Keratinocyte (primary cell): ENCODE measurements around the gene UBE2QL1. TPM values are rescaled to one million over a fixed set of nuclear protein-coding genes. Genes with fewer than 3 reads are reported as not detected.

ENCODE experiments used
- DNase-seq: peaks from one replicate; pipeline ENCODE4 v3.0.0-alpha.2; 2011; ENCODE audit warnings: low read depth, missing footprints, low spot score
- FAIRE-seq: peaks from 2 replicates; lab custom pipeline; 2011; peaks lifted over from hg19 to GRCh38; lab: Jason Lieb, UNC
- H2AFZ ChIP-seq: 2 replicates; pipeline ENCODE4 v1.6.0; 2012; ENCODE audit warnings: low read length, control low read depth, inconsistent platforms; ENCODE audit not compliant: control insufficient read depth
- H3K27ac ChIP-seq: 2 replicates; pipeline ENCODE4 v1.5.1; 2011; ENCODE audit warnings: low read length; ENCODE audit not compliant: control insufficient read depth, insufficient read depth
- H3K27me3 ChIP-seq: 3 replicates; pipeline ENCODE4 v1.6.0; 2011; ENCODE audit warnings: low read length; ENCODE audit not compliant: control insufficient read depth, insufficient read depth; ENCODE audit errors: extremely low read depth
- H3K36me3 ChIP-seq, 2 experiments: 2 replicates in 1 of 2; 3 replicates in 1 of 2; pipeline ENCODE4 v1.5.1; 2011; ENCODE audit warnings: low read length in 2 of 2, mild to moderate bottlenecking in 1 of 2; ENCODE audit not compliant: control insufficient read depth in 2 of 2, insufficient read depth in 2 of 2; ENCODE audit errors: extremely low read depth in 1 of 2
- H3K4me1 ChIP-seq: 3 replicates; pipeline ENCODE4 v1.5.1; 2011; ENCODE audit warnings: low read length; ENCODE audit not compliant: control insufficient read depth, insufficient read depth; ENCODE audit errors: extremely low read depth
- H3K4me2 ChIP-seq: 3 replicates; pipeline ENCODE4 v1.6.0; 2011; ENCODE audit warnings: low read depth, low read length; ENCODE audit not compliant: control insufficient read depth, insufficient read depth; ENCODE audit errors: extremely low read depth
- H3K4me3 ChIP-seq, 3 experiments: fragments of 200-600 bp in 1 of 3; sonication (generic) in 1 of 3; 2 replicates in 2 of 3; 3 replicates in 1 of 3; pipeline ENCODE4 v1.5.1; 2011 to 2016; ENCODE audit warnings: low read length in 3 of 3, mild to moderate bottlenecking in 3 of 3, control low read depth in 2 of 3, inconsistent platforms in 1 of 3, low read depth in 1 of 3, mixed read lengths in 1 of 3, mixed run types in 1 of 3, moderate library complexity in 1 of 3; ENCODE audit not compliant: control insufficient read depth in 2 of 3, insufficient read depth in 2 of 3; ENCODE audit errors: extremely low read depth in 1 of 3
- H3K79me2 ChIP-seq: 2 replicates; pipeline ENCODE4 v1.6.0; 2012; ENCODE audit warnings: low read length; ENCODE audit not compliant: control insufficient read depth, insufficient read depth
- H3K9ac ChIP-seq: 3 replicates; pipeline ENCODE4 v1.6.0; 2011; ENCODE audit warnings: low read length; ENCODE audit not compliant: control insufficient read depth, insufficient read depth; ENCODE audit errors: extremely low read depth
- H3K9me1 ChIP-seq: 3 replicates; pipeline ENCODE4 v1.6.0; 2011; ENCODE audit warnings: low read length; ENCODE audit not compliant: control insufficient read depth, insufficient read depth; ENCODE audit errors: extremely low read depth
- H3K9me3 ChIP-seq: 2 replicates; pipeline ENCODE4 v1.5.1; 2012; ENCODE audit warnings: low read depth, low read length; ENCODE audit not compliant: control insufficient read depth
- H4K20me1 ChIP-seq: 3 replicates; pipeline ENCODE4 v1.6.0; 2011; ENCODE audit warnings: low read length; ENCODE audit not compliant: control insufficient read depth, insufficient read depth; ENCODE audit errors: extremely low read depth
- EZH2 ChIP-seq: IDR thresholded peaks from one replicate; pipeline ENCODE4 v1.6.1; 2012; ENCODE audit warnings: inconsistent platforms, mild to moderate bottlenecking, low read length, moderate library complexity
- dilution Hi-C: fragments of 300-500 bp; cut with MboI; formaldehyde crosslinking; loops from one replicate; pipeline ENCODE4 v1.7.0; 2020; ENCODE audit warnings: low sequenced_read_pairs; ENCODE audit not compliant: extremely low pct_ligation_motif_present
- polyA plus RNA-seq, 5 experiments: library from polyadenylated mRNA; depleted of rRNA in 3 of 5; stranded (reverse) in 3 of 5; stranded (forward) in 1 of 5; unstranded in 1 of 5; fragments of >200 nt; gene quantifications; 1 replicate in 1 of 5; 2 replicates in 3 of 5; 3 replicates in 1 of 5; pipeline versions ENCODE4 v1.2.1 to v1.2.3, GENCODE V29; 2011 to 2012; ENCODE audit warnings: missing spikeins in 2 of 5, low read depth in 1 of 5, low replicate concordance in 1 of 5
- TF ChIP-seq, protein P1 (sequence below), 3 experiments: IDR thresholded peaks in 1 of 3; conservative IDR thresholded peaks in 1 of 3; optimal IDR thresholded peaks in 1 of 3; 2 replicates in 2 of 3; 3 replicates in 1 of 3; pipeline versions ENCODE3 to v1.5.1; 2011; ENCODE audit warnings: low read length in 3 of 3, mild to moderate bottlenecking in 3 of 3, moderate library complexity in 2 of 3, control low read depth in 1 of 3, inconsistent platforms in 1 of 3; ENCODE audit not compliant: insufficient read depth in 2 of 3; ENCODE audit errors: extremely low read depth in 1 of 3

Gene UBE2QL1
- polyA plus RNA-seq, 1 donor (not counting 4 experiments of a cell fraction or from before 2014, with no cell fraction given): not detected

DNA sequence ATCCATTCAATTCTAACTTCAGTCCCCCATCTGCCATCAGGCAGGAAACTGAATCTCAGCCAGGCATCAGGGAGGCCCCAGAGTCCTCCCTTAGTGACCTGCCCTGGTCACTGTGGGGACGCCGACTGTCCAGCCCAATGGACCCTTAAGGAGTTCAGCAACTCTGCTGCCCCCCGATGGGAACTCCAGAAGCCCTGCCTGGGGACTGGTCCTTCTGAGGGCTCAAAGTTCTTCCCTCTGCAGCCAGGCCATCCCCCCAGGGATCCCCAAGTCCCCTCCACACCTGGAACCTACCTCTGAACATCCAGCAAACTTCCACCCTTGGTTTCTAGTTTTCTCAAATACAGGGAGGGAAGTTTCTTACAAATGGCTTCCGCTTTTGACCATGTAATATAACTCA, 76.8 kb downstream of the UBE2QL1 start:
- no peaks in the 10 kb centered on the region for H3K36me3 ChIP-seq
- no peaks in the 10 kb centered on the region for H3K4me1 ChIP-seq
- no peak for DNase-seq
- H4K20me1 ChIP-seq: no peaks in the 10 kb centered on the region
- no peaks in the 10 kb centered on the region for H3K9me3 ChIP-seq
- H3K9me1 ChIP-seq: no peaks in the 10 kb centered on the region
- H3K4me2 ChIP-seq: no peak overlapping the region
- no peak overlapping the region for H2AFZ ChIP-seq
- H3K27ac ChIP-seq: no peak overlapping the region
- H3K79me2 ChIP-seq: no peaks in the 10 kb centered on the region
- H3K9ac ChIP-seq: no peak overlapping the region
- no peak overlapping the region for H3K4me3 ChIP-seq
- dilution Hi-C loops: no loop called here
- H3K27me3 ChIP-seq: no peaks in the 10 kb centered on the region
- no peak for FAIRE-seq
- TF ChIP-seq, protein P1, sequence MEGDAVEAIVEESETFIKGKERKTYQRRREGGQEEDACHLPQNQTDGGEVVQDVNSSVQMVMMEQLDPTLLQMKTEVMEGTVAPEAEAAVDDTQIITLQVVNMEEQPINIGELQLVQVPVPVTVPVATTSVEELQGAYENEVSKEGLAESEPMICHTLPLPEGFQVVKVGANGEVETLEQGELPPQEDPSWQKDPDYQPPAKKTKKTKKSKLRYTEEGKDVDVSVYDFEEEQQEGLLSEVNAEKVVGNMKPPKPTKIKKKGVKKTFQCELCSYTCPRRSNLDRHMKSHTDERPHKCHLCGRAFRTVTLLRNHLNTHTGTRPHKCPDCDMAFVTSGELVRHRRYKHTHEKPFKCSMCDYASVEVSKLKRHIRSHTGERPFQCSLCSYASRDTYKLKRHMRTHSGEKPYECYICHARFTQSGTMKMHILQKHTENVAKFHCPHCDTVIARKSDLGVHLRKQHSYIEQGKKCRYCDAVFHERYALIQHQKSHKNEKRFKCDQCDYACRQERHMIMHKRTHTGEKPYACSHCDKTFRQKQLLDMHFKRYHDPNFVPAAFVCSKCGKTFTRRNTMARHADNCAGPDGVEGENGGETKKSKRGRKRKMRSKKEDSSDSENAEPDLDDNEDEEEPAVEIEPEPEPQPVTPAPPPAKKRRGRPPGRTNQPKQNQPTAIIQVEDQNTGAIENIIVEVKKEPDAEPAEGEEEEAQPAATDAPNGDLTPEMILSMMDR (optimal IDR thresholded peaks at IDR 0.05 in 1 of 3, IDR thresholded peaks at IDR 0.05 in 1 of 3, conservative IDR thresholded peaks at IDR 0.05 in 1 of 3; ENCODE audit: extremely low read depth in 1 of 3, insufficient read depth in 2 of 3, low read length in 3 of 3): no peak
- no peak for TF ChIP-seq EZH2

DNA sequence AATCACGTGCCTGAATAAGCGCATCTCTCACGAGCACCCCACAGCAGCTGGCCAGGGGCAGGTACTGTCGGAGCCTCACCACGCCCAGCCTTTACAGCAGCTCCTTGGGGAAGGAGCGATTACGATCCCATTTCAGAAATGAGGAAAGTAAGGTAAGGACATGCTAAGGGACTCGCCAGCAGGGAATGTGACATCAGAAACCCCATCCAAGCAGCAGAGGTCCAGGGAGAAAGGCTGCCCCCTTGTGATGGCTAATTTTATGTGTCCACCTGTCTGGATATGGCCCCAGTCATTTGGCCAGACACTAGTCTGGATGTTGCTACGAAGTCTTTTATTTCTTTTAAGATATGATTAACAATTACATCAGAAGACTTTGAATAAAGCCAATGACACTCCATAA, 77.3 kb downstream of the UBE2QL1 start:
- Histone ChIP-seq H3K27me3 (no peaks in the 10 kb centered on the region), H3K9me3 (no peaks in the 10 kb centered on the region), H2AFZ (no peak overlapping the region), H4K20me1 (no peaks in the 10 kb centered on the region), H3K27ac (no peak overlapping the region), H3K4me2 (no peak overlapping the region), H3K9ac (no peak overlapping the region), H3K4me1 (no peaks in the 10 kb centered on the region), H3K36me3 (no peaks in the 10 kb centered on the region), H3K9me1 (no peaks in the 10 kb centered on the region), H3K79me2 (no peaks in the 10 kb centered on the region), H3K4me3 (no peak overlapping the region)
- TF ChIP-seq EZH2: no peak
- TF ChIP-seq, protein P1 (optimal IDR thresholded peaks at IDR 0.05 in 1 of 3, IDR thresholded peaks at IDR 0.05 in 1 of 3, conservative IDR thresholded peaks at IDR 0.05 in 1 of 3; ENCODE audit: extremely low read depth in 1 of 3, insufficient read depth in 2 of 3, low read length in 3 of 3): peak; percentile 13 to 58 (median 38)
- DNase-seq (no peak), FAIRE-seq (no peak)
- dilution Hi-C loops: no loop called here
